Bronchial epithelial cell (primary cell): Measurements from ENCODE around the gene LRRC4C. TPM values are rescaled to one million over a fixed set of nuclear protein-coding genes. Genes with fewer than 3 reads are reported as not detected.

Experiments used
- DNase-seq: peaks from one replicate; pipeline ENCODE4 v3.0.0-alpha.2; 2010; ENCODE audit warnings: low read depth
- FAIRE-seq: peaks from 2 replicates; lab custom pipeline; 2011; peaks lifted over from hg19 to GRCh38; lab: Jason Lieb, UNC
- H3K27me3 ChIP-seq: 2 replicates; pipeline ENCODE4 v1.5.1; 2011; ENCODE audit warnings: low read length; ENCODE audit not compliant: control insufficient read depth, insufficient read depth
- H3K36me3 ChIP-seq: 2 replicates; pipeline ENCODE4 v1.5.1; 2011; ENCODE audit warnings: low read length; ENCODE audit not compliant: control insufficient read depth, insufficient read depth
- H3K4me3 ChIP-seq: 2 replicates; pipeline ENCODE4 v1.5.1; 2011; ENCODE audit warnings: mild to moderate bottlenecking, low read depth, low read length, control low read depth
- CTCF ChIP-seq: IDR thresholded peaks from 2 replicates; pipeline ENCODE4 v1.5.1; 2011; ENCODE audit warnings: mild to moderate bottlenecking, moderate library complexity, low read length, control low read depth, inconsistent platforms; ENCODE audit not compliant: insufficient read depth, severe bottlenecking
- total RNA-seq: library from RNA; depleted of rRNA; stranded (reverse); fragments of >200 nt; gene quantifications from 2 replicates; pipeline ENCODE4 v1.2.1, GENCODE V29; 2014

Gene LRRC4C
- total RNA-seq, 1 donor from 2014 or later = not detected

GRCh38 chr11:40130427-40130826, 1329.0 kb downstream of the LRRC4C start:
- Histone ChIP-seq H3K27me3 (no peaks in the 10 kb centered on the region), H3K4me3 (no peak overlapping the region), H3K36me3 (no peaks in the 10 kb centered on the region)
- TF ChIP-seq CTCF = no peak
- DNase-seq (no peak), FAIRE-seq (no peak)

- FAIRE-seq (no peak), DNase-seq (no peak)
- Histone ChIP-seq H3K36me3 (no peaks in the 10 kb centered on the region), H3K4me3 (no peak overlapping the region), H3K27me3 (no peaks in the 10 kb centered on the region)
- TF ChIP-seq CTCF = no peak
These were observed 1330.2 kb downstream of the LRRC4C start for GRCh38 chr11:40129266-40129665.

GRCh38 chr11:40125054-40125453, 1334.4 kb downstream of the LRRC4C start:
- Histone ChIP-seq H3K27me3 (no peaks in the 10 kb centered on the region), H3K4me3 (no peak overlapping the region), H3K36me3 (no peaks in the 10 kb centered on the region)
- DNase-seq (no peak), FAIRE-seq (no peak)
- no peak for TF ChIP-seq CTCF

- Histone ChIP-seq H3K4me3 (no peak overlapping the region), H3K36me3 (no peaks in the 10 kb centered on the region), H3K27me3 (no peaks in the 10 kb centered on the region)
- DNase-seq (no peak), FAIRE-seq (no peak)
- no peak for TF ChIP-seq CTCF
These were observed 1339.8 kb downstream of the LRRC4C start for GRCh38 chr11:40119661-40120060.

- no peak overlapping the region for H3K4me3 ChIP-seq
- no peaks in the 10 kb centered on the region for H3K36me3 ChIP-seq
- H3K27me3 ChIP-seq = no peaks in the 10 kb centered on the region
- FAIRE-seq (no peak), DNase-seq (no peak)
- no peak for TF ChIP-seq CTCF
These were observed 1340.7 kb downstream of the LRRC4C start for GRCh38 chr11:40118780-40119179.

GRCh38 chr11:40118026-40118425, 1341.4 kb downstream of the LRRC4C start:
- FAIRE-seq (no peak), DNase-seq (no peak)
- TF ChIP-seq CTCF = no peak
- Histone ChIP-seq H3K27me3 (no peaks in the 10 kb centered on the region), H3K36me3 (no peaks in the 10 kb centered on the region), H3K4me3 (no peak overlapping the region)
